Activated CD4-positive, alpha-beta T cell treated with anti-CD3 and anti-CD28 coated beads, Interleukin-2, amount 50 U/mL, for 48 hours (primary cell): ENCODE measurements around the gene COPG2.
"Not testable (repeated sequence)": the region's sequence is repeated elsewhere in the genome, so short reads cannot be mapped to it uniquely, and the experiment has no call there.

Source experiments
- DNase-seq, 2 experiments: peaks; one replicate each; pipeline ENCODE4 v3.0.0-alpha.2; 2020

The COPG2 gene

DNA sequence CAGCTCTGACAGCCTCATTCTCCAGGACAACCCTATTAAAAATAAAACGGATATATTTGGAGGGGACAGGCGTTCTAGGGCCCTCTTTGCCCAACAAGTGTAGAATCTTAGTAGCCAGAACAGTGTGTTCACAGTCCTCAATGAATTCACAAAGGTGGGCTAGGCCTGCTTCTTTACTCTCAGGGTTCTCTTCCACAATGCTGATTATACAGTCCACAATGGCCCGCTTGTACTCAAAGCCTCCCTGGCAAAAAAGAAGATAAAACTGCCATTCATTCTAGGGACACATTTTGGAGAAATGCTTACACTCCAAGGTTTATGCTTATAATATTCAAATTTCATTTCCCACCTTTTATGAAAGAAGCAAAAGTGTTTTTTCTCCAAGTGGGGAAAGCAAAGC is 114.1 kb downstream of the COPG2 start:
- DNase-seq: no peak

DNA sequence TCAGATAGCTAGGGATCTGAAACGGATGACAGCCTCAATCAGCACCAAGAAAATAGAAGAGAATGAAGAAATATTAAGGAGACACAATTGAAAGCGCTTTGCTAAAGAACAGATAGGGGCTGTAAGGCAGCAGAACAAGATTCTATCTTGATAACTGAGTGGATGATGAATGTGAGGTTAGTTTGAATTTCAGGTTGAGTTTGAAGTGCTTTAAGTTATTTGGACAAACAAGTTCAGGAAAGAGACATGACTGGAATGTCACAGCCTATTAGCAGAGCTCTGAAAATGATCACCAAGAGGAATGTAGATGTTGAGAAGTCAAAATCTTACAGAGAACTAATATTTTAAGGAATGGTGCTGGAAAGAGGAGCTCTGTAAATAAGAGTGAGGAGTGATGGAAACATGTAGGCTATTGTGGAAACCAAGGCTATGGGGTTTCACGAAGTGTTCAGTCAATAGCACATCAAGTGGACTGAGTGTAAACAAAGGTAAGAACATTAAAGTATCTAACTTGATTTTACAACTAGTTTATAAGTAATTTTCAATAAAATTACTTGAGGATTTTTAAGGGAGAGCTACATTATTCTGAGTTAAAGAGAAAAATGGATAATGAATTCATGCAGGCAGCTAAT is 115.0 kb downstream of the COPG2 start:
- no peak for DNase-seq

DNA sequence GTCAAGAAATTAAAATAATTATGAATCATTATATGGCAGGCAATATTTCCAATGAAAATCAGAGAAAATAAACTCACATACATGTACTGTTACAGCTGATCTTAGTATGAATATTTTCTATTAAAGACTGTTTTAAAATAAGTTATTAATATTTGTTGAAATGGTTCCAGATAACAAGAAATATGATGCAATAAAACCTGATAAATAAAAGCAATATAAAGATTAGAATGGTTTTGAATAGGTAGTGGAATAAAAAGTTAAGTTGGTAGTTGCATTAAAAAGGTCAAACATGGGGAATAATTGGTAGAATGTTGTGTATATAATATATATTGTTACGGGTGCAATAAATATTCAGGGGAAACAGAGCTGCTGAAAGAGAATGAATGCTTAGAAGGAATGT is 124.2 kb downstream of the COPG2 start:
- no peak for DNase-seq

DNA sequence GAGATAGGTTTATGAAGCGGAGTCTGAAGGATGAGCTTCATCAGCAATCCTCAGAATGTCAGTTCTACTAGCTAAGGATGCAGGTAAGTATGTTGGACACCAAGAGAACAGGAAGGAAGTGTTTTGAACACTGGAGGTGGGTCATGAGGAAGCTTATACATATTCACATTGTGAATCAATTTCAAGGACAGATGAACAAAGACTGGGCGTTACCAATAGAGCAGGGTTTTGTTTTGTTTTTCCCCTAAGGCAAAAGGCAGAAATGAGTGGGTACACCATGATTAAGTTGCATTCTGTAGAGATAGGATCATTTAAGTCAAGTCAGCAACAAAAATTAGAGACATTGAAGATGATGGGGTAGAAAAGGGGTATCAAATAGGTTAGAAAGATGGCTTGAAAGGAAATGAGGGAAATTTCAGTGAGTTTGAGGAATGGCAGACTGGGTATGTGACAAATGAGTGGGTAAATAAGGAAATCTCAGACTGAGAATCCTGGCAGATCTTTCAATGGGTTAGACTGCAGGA is 125.0 kb downstream of the COPG2 start:
- DNase-seq: no peak

DNA sequence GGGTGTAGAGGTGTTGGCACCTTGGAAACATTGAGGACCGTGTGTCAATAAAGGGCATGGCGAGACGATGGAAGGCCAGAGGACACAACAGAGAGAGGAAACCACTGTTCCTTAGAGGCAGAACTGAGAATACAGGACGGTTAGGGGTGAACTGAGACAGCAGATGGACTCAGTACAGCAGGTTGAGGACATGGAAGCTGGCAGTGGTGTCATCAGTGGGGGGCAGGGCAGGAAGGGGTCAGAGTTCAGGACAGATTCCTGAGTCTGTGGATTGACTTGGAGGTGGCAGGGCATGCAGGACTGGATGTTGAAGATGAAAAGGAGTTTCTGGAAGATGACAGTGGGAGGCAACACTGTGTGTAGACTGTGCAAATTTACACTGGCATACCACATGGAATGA is 126.3 kb downstream of the COPG2 start:
- not testable (repeated sequence) for DNase-seq

DNA sequence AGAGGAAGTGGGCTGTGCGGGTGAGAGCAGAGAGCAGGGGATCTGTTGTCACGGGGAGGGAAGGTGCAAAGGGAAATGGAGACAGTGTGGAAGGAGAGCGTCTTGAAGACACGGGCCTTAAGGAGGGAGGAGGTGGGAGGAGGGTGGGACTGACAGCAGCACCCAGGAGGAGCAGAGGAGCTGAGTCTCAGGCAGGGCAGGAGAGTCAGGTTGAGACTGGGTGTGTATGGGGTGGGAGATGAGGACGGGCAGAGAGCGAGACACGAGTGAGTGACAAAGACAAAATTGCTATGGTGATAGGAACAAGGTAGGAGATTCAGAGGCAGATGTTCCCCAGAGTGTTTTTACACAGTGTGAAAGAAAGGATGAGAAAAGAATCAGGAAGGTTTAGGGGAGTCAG is 127.3 kb downstream of the COPG2 start:
- DNase-seq: not testable (repeated sequence)

DNA sequence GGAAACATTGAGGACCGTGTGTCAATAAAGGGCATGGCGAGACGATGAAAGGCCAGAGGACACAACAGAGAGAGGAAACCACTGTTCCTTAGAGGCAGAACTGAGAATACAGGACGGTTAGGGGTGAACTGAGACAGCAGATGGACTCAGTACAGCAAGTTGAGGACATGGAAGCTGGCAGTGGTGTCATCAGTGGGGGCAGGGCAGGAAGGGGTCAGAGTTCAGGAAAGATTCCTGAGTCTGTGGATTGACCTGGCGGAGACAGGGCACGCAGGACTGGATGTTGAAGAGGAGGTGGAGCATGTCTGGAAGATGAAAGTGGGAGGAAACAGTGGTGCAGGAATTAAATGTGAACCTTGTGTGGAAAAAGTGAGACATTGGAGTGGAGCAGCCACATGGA is 130.7 kb downstream of the COPG2 start:
- DNase-seq: not testable (repeated sequence)

DNA sequence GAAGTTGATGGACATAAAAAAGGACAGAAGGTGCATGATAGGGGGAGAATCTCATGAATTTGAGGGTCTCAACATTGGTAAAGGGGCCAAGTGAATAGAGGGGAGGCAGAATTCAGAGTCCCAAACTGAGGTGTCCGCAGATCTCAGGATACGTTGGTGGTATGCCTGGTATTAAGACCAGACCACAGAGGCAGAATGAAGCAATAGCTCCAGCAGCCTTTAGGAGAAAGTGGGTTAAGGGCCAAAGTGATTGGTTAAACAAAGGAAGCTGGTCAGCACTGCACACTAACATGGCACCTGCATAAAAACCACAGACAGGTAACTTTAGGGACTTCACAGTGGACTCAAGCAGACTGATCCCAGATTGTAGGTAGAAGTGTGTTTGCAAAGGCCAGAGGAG is 139.1 kb downstream of the COPG2 start:
- DNase-seq: no peak

DNA sequence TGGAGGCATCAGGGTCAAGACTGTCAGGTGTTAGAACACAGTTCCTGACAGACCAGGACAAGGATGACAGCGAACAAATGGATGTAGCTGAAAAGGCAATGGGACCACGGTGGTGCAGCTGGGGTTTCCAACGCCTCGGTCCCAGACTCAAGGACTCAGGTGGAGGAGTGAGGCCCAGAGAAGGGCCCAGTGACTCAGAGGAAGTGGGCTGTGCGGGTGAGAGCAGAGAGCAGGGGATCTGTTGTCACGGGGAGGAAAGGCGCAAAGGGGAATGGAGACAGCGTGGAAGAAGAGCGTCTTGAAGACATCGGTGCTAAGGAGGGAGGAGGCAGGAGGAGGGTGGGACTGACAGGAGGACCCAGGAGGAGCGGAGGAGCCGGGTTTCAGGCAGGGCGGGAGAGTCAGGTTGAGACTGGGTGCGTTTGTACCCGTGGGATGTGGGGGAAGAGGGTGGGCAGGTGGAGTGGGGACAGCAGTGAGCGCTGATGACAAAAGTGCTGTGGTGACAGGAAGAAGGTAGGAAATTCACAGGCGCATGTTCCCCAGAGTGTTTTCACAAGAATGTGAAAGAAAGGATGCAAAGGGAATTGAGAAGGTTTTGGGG is 140.7 kb downstream of the COPG2 start:
- DNase-seq: not testable (repeated sequence)

DNA sequence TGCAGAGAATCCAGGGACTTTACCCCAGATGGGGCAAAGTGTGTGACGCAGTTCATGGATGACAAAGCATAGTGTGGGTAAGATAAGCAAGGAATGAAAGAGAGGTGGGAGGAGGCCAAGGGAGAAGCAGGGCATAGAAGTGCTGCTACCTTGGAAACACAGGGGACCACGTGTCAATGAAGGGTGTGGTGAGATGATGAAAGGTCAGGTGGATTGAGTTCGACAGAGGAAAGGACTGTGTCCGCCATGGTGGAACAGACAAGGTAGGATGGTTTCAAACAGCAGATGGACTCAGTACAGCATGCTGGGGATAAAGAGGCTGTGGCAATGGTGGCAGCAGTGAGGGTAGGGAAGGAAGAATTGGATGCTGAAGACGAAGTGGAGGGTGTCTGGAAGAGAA is 143.9 kb downstream of the COPG2 start:
- no peak for DNase-seq

DNA sequence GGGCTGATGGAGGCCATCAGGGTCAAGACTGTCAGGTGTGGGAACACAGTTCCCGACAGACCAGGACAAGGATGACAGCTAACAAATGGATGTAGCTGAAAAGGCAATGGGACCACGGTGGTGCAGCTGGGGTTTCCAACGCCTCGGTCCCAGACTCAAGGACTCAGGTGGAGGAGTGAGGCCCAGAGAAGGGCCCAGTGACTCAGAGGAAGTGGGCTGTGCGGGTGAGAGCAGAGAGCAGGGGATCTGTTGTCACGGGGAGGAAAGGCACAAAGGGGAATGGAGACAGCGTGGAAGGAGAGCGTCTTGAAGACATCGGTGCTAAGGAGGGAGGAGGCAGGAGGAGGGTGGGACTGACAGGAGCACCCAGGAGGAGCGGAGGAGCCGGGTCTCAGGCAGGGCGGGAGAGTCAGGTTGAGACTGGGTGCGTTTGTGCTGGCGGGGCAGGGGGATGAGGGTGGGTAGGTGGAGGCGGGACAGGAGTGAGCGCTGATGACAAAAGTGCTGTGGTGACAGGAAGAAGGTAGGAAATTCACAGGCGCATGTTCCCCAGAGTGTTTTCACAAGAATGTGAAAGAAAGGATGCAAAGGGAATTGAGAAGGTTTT is 144.9 kb downstream of the COPG2 start:
- DNase-seq: not testable (repeated sequence)

DNA sequence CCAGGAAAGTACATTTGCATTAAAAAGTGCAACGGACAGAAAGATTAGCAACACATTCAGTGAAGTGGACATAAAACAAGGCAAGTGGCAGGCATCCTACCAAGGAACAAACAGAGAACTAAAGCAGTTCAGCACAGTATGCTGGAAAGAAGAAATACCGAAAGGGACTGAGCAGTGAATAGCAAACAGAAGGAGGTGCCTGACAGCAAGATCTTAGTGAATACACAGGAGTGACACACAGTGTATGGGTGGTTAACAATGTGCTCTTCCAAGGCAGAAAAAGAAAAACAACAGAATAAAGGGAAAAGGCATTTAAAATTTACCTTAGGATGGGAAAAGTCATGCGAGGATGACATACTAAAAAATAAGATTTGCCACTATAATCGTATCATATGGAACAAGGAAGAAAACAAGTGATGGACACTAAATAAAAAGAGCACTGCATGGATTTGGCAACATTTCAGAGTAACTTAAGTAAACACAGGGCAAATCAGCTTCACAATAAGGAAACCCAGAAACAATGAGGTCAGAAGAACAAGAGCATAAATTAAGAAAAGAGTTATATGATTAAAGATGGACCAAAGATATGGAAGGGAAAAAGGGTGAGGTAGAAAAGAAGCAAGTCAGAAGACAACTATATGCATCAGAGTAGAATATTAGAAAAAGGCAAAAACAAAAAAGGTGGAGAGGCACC is 147.1 kb downstream of the COPG2 start:
- no peak for DNase-seq

DNA sequence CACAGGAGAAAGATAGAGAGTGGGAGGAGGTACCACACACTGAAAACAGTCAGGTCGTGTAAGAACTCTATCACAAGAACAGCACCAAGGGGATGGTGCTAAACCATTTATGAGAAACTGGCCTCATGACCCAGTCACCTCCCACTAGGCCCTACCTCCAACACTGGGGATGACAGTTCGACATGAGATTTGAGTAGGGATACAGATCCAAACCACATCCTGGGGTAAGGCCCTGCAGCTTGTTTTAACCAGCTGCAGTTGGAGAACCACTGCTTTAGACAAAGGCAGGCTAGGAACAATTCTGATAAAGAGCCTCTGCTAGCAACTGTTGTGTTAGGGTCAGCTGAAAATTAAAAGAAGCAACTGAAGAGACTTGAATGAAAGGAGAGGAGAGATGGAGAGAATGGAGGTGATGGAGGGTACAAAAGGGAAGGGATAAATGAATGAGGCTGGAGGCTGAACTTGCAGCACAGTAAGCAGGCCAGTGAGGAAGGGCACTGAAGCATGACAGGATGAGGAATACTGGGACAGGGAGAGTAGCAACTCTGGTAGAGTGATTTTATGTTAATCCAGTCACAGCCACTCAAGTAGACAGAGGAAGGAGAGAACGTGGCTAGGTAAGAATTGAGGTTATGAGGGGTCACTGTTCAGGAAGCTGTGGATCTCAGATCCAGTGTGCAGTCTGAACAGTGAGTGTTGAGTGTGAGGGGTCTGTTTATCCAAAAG is 153.1 kb downstream of the COPG2 start:
- DNase-seq: no peak

DNA sequence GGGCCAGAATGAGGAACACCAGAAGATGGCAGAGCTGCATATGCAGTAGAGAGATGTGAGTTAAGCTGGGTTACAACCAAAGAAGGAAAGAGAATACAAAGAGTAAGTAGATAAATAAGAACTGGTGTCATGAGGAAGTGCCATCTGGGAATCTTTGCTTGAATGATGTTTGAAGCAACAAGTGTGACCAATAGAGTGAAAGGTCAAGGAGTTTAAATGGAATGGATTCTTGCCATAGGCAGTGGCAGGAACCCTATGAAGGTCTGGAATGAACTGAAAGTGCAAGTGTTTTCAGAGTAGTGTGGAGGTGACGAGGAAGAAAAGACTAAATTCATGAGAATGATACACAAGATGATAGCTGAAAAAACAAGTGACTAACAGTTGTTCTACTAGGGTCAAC is 155.1 kb downstream of the COPG2 start:
- DNase-seq: no peak

DNA sequence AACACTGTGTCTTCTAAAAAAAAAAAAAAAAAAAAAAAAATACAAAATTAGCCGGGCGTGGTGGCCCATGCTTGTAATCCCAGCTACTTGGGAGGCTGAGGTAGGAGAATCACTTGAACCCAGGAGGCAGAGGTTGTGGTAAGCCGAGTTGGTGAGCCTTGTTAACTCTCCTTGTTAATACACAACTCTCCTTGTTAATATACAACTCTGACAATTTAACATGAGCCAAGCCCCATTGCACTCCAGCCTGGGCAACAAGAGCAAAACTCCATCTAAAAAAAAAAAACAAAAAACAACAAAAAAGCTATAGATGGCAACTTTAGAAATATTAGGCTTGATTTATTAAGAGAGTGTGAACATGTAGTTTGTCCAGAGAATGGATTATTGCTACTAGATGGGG is 156.5 kb downstream of the COPG2 start:
- DNase-seq: not testable (repeated sequence)

DNA sequence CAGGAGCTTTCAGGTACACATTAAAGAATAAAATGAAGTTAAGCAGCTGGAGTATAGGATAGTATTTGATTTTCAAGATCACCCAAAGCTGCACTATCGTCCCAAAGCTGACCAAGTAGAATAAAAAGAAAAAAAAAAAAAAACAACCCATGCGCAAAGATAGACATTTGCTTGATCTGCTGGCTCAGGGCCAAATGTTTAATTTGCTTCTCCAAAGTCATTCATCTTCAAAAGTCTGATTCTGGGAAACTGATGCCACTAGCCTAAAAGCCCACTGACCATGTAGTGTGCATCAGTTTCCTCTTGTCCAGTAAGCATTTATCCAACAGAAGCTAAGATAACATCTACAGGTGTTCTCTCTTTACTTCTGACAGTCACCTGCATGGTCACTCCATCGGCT is 162.2 kb downstream of the COPG2 start:
- DNase-seq: no peak

DNA sequence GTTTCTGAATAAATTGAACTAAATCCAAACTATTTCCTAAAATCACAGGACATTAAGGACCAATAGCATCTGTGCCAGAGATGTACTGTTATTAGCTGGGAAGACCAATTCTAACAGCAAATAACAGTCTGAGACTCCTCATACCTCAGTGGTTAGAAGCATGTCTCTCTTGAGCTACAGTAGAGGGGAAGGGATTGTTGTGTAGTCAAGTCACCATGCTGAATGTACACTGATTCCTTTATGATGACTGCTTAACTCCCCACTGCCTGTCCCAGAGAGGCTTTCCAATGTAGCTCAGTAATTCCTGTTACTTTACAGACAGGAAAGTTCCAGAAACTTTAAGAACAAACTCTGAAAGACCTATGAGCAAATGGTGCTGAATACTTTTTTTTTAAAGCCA is 162.8 kb downstream of the COPG2 start:
- DNase-seq: no peak

DNA sequence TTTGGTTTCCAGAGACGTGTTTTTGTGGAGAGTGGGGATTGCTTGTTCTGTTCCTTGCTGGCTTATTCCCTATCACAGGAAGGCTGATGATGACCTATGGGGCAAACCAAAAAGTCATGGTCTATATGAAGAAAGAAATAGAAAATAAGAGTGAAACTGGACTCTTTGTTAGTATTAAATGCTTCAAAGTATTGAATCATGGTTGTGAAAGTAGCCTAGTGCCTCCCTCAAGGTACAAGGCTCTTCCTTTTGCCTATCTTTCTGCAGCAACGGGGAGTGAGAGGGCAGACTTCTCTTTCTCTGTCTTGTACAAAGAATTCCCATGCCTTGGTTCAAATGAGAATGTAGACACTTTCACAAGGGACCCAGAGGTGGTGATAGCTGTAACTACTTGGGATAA is 167.6 kb downstream of the COPG2 start:
- DNase-seq: no peak

DNA sequence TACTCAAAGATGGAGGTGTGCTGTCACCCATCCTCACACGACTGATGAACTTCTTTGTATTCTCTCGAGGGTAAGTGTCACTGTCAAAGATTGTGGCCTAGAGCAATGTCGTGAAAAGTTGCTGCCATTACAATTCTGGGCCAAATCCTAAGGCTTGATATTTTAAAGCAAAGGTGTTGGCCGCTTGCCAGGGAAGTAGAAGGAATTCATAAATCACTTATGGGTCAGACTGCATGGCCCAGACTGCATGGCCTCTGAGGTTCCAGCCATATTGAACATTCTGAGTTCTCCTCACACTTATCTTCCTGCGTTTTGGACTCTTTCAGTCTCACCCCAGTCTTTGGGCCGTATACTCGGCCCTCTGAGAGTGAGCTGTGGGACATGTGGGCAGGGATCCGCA is 168.1 kb downstream of the COPG2 start:
- no peak for DNase-seq

DNA sequence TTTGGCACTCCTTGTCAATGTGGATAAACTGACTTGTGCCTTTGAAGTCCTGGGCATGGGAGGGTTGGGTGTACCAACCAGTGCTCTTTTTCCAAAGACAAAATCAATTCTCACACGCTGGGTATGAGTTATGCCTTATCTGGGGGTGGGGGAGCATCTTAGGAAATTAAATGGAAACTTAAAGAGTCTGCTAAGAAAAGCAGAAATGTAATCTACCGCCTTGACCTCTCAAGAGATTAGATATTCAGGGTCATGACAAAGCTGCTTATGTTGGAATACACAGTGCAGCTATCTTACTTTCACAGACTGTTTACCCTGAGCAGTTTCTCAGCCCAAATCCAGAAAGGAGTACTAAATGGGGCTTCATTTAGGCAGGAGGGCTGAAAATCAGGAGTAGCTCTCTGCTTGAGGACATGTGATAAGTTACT is 174.1 kb downstream of the COPG2 start:
- no peak for DNase-seq

DNA sequence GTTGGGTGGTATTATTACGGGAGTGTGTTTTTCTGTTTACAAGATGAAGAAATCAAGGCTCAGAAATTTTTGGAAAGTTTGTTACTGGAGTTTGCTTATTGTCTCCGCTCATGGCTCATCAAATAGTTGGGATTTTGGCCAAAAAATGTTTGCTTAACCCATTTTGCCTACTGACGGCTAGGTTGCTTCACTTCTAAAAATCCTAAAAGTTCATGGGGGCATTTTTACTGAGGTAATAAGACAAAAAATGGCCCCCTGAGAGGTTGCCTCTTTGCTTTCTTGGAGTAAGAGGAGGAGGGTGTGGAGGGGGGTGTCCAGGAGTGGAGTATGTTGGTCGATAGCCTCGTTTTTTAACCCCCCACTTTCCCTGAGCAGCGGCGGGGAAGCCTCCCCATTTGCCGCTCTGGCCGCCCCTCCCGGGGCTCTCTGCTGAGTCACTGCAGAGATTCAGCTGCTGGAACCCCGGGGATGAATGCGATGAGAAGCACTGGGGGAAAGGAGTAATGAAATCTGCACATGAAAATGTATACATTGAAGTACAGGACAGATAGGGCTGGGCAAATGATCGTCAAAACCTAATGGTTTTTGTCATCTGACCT is 175.2 kb downstream of the COPG2 start:
- DNase-seq: no peak

DNA sequence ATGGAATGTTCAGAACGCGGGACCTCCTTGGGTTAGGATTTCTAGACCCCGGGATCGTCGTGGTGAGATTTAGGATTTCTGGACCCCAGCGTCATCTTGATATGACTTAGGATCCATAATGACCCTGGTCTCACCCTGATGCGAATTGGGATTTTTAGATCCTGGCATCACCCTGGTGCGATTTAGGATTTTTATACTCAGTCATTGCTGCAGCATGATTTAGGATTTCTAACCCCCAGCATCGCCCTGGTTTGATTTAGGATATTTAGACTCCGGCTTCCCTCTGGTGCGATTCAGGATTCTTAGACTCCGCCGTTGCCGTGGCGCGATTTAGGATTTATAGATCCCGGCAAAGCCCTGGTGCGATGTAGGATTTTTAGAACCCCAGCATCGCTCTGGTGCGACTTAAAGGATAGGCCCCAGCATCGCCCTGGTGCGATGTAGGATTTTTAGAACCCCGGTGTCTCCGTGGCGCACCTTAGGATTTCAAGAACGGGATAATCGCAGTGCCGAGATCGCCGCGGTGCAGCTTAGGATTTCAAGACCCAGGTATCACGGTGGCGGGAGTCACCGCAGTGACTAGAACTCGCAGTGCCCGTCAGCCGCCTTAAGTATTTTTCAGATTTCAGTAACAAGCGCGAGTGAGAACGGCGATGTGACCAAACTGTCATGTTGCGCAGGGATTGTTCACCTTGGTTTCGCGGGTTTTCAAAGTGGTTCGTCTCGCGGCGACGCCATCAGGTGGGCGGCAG is 175.8 kb downstream of the COPG2 start:
- DNase-seq: no peak
